Mesodermal cell (in vitro differentiated cells): ENCODE results near the gene CYB5R2.

Experiments used
- H3K27ac ChIP-seq: 2 replicates; pipeline ENCODE4 v1.7.0; 2013; ENCODE audit warnings: mild to moderate bottlenecking, low read depth, low read length, moderate library complexity; ENCODE audit not compliant: severe bottlenecking
- H3K36me3 ChIP-seq: 2 replicates; pipeline ENCODE4 v1.7.1; 2013; ENCODE audit warnings: mild to moderate bottlenecking, low read length, moderate library complexity; ENCODE audit not compliant: control insufficient read depth, insufficient read depth
- H3K4me1 ChIP-seq: one replicate; pipeline ENCODE4 v1.7.1; 2013; ENCODE audit warnings: mild to moderate bottlenecking, low read length; ENCODE audit not compliant: insufficient read depth, control insufficient read depth, poor library complexity, severe bottlenecking
- H3K4me3 ChIP-seq: 2 replicates; pipeline ENCODE4 v1.7.0; 2013; ENCODE audit warnings: low read length, control low read depth, mild to moderate bottlenecking; ENCODE audit not compliant: insufficient read depth, poor library complexity, severe bottlenecking; ENCODE audit errors: extremely low read depth
- H3K9me3 ChIP-seq: 2 replicates; pipeline ENCODE4 v1.7.1; 2013; ENCODE audit warnings: mild to moderate bottlenecking, low read length, moderate library complexity; ENCODE audit not compliant: control insufficient read depth
- WGBS, 2 experiments: methylation state at CpG; one replicate each; pipeline ENCODE4 v1.1.5; 2013; ENCODE audit warnings: missing lambda C conversion rate in 2 of 2; ENCODE audit not compliant: insufficient coverage in 2 of 2; 5-methylcytosine and 5-hydroxymethylcytosine counted together

CYB5R2 gene

GRCh38 chr11:7688238-7688826, 15.0 kb upstream of the CYB5R2 start:
- no CpG with 5 or more reads among the region's 4 CpGs for WGBS, 2 experiments
- no peak overlapping the region for H3K27ac ChIP-seq
- no peak overlapping the region for H3K4me3 ChIP-seq
- H3K36me3 ChIP-seq: no peaks in the 10 kb centered on the region
- H3K9me3 ChIP-seq: no peaks in the 10 kb centered on the region
- no peaks in the 10 kb centered on the region for H3K4me1 ChIP-seq

GRCh38 chr11:7687386-7687785, 14.1 kb upstream of the CYB5R2 start:
- H3K27ac ChIP-seq: no peak overlapping the region
- no peaks in the 10 kb centered on the region for H3K9me3 ChIP-seq
- H3K4me1 ChIP-seq: no peaks in the 10 kb centered on the region
- WGBS, 2 experiments: 100% methylated on average over 1 of the region's 1 CpG
- H3K36me3 ChIP-seq: no peaks in the 10 kb centered on the region
- no peak overlapping the region for H3K4me3 ChIP-seq

- Histone ChIP-seq H3K27ac (no peak overlapping the region), H3K36me3 (no peaks in the 10 kb centered on the region), H3K4me3 (no peak overlapping the region), H3K9me3 (no peaks in the 10 kb centered on the region), H3K4me1 (no peaks in the 10 kb centered on the region)
- WGBS, 2 experiments: 53% methylated on average over 2 of the region's 4 CpGs; no CpG with 5 or more reads in 1 of the 2 experiments
These were observed 13.5 kb upstream of the CYB5R2 start for GRCh38 chr11:7686761-7687160.

- H3K9me3 ChIP-seq: no peaks in the 10 kb centered on the region
- no peaks in the 10 kb centered on the region for H3K4me1 ChIP-seq
- WGBS, 2 experiments: 72 to 94% methylated on average over 2 of the region's 2 CpGs
- no peak overlapping the region for H3K4me3 ChIP-seq
- no peak overlapping the region for H3K27ac ChIP-seq
- H3K36me3 ChIP-seq: no peaks in the 10 kb centered on the region
These were observed 10.3 kb upstream of the CYB5R2 start for GRCh38 chr11:7683571-7683970.

- Histone ChIP-seq H3K36me3 (no peaks in the 10 kb centered on the region), H3K27ac (peak overlapping the region; percentile 82), H3K4me3 (no peak overlapping the region), H3K9me3 (no peaks in the 10 kb centered on the region), H3K4me1 (peaks cover 13% of the 10 kb centered on the region)
- WGBS, 2 experiments: 43 to 76% methylated on average over 3 to 4 of the region's 4 CpGs
These were observed 4.5 kb upstream of the CYB5R2 start for GRCh38 chr11:7677796-7678201.

- Histone ChIP-seq H3K36me3 (no peaks in the 10 kb centered on the region), H3K4me3 (no peak overlapping the region), H3K4me1 (peaks cover 13% of the 10 kb centered on the region), H3K27ac (peak overlapping the region; percentile 82), H3K9me3 (no peaks in the 10 kb centered on the region)
- WGBS, 2 experiments: 60 to 83% methylated on average over 3 to 5 of the region's 5 CpGs
These were observed 3.8 kb upstream of the CYB5R2 start for GRCh38 chr11:7677071-7677470.

GRCh38 chr11:7675631-7676030, 2.3 kb upstream of the CYB5R2 start:
- peaks cover 13% of the 10 kb centered on the region for H3K4me1 ChIP-seq
- no peak overlapping the region for H3K4me3 ChIP-seq
- no peaks in the 10 kb centered on the region for H3K9me3 ChIP-seq
- no peaks in the 10 kb centered on the region for H3K36me3 ChIP-seq
- WGBS, 2 experiments: 100% methylated on average over 1 to 2 of the region's 3 CpGs
- H3K27ac ChIP-seq: no peak overlapping the region

- peaks cover 2% of the 10 kb centered on the region for H3K36me3 ChIP-seq
- 17 to 21% methylated on average over 44 to 52 of the region's 72 CpGs for WGBS, 2 experiments
- H3K9me3 ChIP-seq: no peaks in the 10 kb centered on the region
- H3K4me3 ChIP-seq: peak overlapping the region; percentile 53
- peaks cover 13% of the 10 kb centered on the region for H3K4me1 ChIP-seq
- H3K27ac ChIP-seq: peak overlapping the region; percentile 73
These were observed 579 bp upstream of the CYB5R2 start for GRCh38 chr11:7673724-7674434.

GRCh38 chr11:7672276-7672959, 882 bp downstream of the CYB5R2 start:
- Histone ChIP-seq H3K27ac (no peak overlapping the region), H3K4me3 (peak overlapping the region; percentile 53), H3K36me3 (peaks cover 15% of the 10 kb centered on the region), H3K4me1 (peaks cover 5% of the 10 kb centered on the region), H3K9me3 (no peaks in the 10 kb centered on the region)
- WGBS, 2 experiments: 89 to 98% methylated on average over 10 to 11 of the region's 16 CpGs

GRCh38 chr11:7671347-7672215, 1.7 kb downstream of the CYB5R2 start:
- 83 to 92% methylated on average over 3 to 9 of the region's 10 CpGs for WGBS, 2 experiments
- H3K27ac ChIP-seq: no peak overlapping the region
- peaks cover 5% of the 10 kb centered on the region for H3K4me1 ChIP-seq
- H3K9me3 ChIP-seq: no peaks in the 10 kb centered on the region
- H3K4me3 ChIP-seq: no peak overlapping the region
- peaks cover 21% of the 10 kb centered on the region for H3K36me3 ChIP-seq
